ENCODE measurements around the gene LMNA. TPM values are rescaled to one million over a fixed set of nuclear protein-coding genes. Genes with fewer than 3 reads are reported as not detected.
"Not testable (repeated sequence)": the region's sequence is repeated elsewhere in the genome, so short reads cannot be mapped to it uniquely, and the experiment has no call there.

LMNA gene
- total RNA-seq, 1 experiment from 2014 or later, result 499 TPM

DNA sequence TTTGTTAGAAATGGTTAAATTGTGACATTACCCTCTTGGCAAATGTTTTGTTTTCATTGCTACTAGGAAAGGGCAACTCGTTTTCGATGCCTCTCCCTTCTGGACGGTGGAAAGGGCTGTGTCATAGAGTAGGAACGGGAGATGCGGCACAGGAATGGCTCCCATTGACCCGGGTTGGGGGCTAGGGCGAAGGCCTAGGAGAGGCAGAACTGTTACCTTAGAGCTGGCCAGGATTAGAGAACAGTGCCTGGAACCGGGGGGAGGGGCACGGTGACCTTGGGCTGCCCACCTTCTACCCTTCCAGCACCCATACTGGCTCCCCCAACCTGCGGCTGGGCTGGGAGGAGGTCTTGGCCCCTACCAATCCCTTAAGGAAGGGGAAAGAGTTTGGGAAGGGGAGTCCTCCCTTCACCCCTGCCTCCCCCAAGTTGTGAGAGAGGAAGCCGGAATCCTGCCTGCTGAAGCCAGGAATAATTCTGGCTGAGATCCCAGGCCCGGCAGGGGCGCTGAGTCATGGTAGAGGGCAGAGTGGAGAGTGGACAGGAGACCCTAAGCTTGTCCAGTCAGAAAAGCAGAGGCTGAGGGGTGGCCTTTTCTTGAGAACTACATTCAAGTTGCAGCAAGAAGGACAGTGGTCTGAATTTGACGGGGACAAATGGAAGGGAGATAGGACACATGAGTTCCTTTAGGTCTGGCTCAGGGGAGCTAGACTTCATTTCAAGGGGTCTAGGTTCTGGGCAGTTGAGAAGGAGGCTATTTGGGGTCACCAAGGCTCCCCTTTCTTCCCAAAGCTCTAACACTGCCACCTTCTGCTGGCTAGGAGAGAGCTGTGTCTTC, 8.2 kb downstream of the LMNA start:
- H3K4me1 Mint-ChIP-seq (ENCODE audit: low read depth, unreplicated experiment), result peaks cover 98% of the 10 kb centered on the region
- peaks cover 98% of the 10 kb centered on the region for H3K36me3 Mint-ChIP-seq (ENCODE audit: insufficient read depth, unreplicated experiment)
- no TSS peak for BruUV-seq (replicated peaks)
- H3K4me3 Mint-ChIP-seq (ENCODE audit: low read depth, unreplicated experiment), result peak overlapping the region; percentile 82
- TF ChIP-seq, protein P1, sequence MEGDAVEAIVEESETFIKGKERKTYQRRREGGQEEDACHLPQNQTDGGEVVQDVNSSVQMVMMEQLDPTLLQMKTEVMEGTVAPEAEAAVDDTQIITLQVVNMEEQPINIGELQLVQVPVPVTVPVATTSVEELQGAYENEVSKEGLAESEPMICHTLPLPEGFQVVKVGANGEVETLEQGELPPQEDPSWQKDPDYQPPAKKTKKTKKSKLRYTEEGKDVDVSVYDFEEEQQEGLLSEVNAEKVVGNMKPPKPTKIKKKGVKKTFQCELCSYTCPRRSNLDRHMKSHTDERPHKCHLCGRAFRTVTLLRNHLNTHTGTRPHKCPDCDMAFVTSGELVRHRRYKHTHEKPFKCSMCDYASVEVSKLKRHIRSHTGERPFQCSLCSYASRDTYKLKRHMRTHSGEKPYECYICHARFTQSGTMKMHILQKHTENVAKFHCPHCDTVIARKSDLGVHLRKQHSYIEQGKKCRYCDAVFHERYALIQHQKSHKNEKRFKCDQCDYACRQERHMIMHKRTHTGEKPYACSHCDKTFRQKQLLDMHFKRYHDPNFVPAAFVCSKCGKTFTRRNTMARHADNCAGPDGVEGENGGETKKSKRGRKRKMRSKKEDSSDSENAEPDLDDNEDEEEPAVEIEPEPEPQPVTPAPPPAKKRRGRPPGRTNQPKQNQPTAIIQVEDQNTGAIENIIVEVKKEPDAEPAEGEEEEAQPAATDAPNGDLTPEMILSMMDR (IDR thresholded peaks at IDR 0.05; ENCODE audit: unreplicated experiment), result no peak
- CTCF ChIA-PET, result interaction anchor here (0.9 to 11.1 kb wide), 4 partner anchors 8 to 103 kb away, joined by 3 to 356 read pairs (median 6); partner anchors contain the start of genes LMNA and PMF1
- no peaks in the 10 kb centered on the region for H3K27me3 Mint-ChIP-seq (ENCODE audit: unreplicated experiment)
- intact Hi-C loops (cut with micrococcal nuclease; ENCODE audit: unreplicated experiment), result no loop called here
- peak overlapping the region; percentile 99 for H3K27ac Mint-ChIP-seq (ENCODE audit: unreplicated experiment)
- DNase-seq, result peak; percentile 77
- H3K9me3 Mint-ChIP-seq (ENCODE audit: low read depth, unreplicated experiment), result no peaks in the 10 kb centered on the region

DNA sequence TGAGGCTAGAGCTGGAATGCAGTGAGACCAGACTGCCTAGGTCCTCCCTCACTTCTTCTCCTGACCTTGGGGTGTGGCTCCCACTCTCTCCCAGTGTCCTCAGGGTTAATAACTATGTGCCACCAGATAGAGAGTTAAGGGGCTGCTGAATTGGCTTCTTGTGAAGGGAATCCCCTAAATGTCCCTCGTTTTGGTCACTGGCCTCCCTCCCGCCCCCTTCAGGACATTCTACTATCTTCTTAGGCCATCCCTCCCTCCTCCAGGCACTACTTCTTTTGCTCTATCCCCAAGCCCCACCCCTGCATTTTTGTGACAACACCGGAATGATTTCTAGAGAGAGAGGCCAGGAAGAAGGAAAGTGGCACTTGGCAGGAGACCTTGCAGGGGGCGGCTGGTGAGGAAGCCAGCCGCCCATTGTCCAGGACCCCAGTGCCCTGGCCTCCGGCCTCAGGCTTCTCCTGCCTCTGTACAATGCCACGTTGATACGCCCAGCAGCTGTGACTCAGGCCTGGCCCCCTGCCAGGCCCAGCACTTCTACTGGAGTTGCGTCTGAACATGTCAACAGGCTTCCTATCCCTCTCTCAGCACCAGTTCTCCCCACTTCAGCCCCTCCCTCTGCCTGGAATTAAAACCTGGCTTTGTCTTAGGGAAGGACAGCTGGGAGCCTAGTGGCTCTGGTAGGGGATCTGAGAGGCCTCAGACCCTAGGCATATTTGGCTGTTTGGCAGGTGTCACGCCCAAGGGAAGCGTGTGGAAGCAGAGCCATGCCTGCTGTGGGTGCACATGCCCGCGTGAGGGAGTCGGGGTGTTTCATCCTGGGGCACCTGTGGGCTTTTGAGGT, 9.1 kb downstream of the LMNA start:
- peaks cover 97% of the 10 kb centered on the region for H3K4me1 Mint-ChIP-seq (ENCODE audit: low read depth, unreplicated experiment)
- intact Hi-C loops (cut with micrococcal nuclease; ENCODE audit: unreplicated experiment), result no loop called here
- TF ChIP-seq, protein P1 (IDR thresholded peaks at IDR 0.05; ENCODE audit: unreplicated experiment), result peak; percentile 18

DNA sequence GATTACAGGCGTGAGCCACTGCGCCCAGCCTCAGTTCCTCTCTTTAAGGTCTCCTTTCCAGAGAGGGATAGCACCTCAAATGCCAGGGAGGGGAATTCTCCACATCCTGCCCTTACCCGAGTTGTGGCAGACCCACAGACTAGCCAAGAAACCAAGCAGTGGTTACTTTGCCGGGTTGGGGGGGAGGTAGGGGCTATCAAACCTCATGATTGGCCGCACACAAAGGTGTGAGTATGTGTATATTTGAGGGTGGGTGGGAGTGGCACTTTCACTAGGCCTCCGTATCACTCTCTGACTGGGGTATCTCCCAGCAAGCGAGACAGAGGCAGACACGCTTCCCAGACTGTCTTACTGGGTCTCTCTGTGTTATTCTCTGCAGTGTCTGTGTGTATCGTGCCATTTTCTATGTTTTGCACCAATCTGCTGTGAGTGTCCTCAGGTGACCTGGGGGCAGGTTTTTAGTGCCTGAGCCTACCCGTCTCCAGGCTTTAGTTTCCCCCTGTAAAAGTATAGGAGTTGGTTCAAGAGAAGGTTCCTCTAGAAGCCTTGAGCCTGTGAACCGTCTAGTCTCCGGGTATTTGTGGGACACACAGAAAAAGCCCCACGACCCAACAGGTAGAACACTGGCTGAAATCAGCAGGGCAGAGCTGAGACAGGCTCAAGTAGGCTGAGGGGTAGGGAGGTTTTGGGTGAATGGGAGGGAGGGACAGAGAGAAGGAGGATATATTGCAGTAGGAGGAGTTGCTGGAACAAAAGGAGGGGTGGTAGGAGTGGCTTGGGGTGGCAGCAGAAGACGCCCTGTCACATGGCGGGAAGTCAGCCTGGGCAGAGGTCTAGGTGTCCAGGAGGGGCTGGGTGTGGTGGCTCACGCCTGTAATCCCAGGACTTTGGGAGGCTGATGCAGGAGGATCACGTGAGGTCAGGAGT, 10.3 kb downstream of the LMNA start:
- Mint-ChIP-seq H3K36me3 (ENCODE audit: insufficient read depth, unreplicated experiment) (peaks cover 98% of the 10 kb centered on the region), H3K4me1 (ENCODE audit: low read depth, unreplicated experiment) (peaks cover 97% of the 10 kb centered on the region)
- intact Hi-C loops (cut with micrococcal nuclease; ENCODE audit: unreplicated experiment), result no loop called here

More for the DNA sequence above, 9.1 kb downstream of the LMNA start:
- Mint-ChIP-seq H3K27me3 (ENCODE audit: unreplicated experiment) (no peaks in the 10 kb centered on the region), H3K9me3 (ENCODE audit: low read depth, unreplicated experiment) (no peaks in the 10 kb centered on the region), H3K27ac (ENCODE audit: unreplicated experiment) (peak overlapping the region; percentile 99), H3K4me3 (ENCODE audit: low read depth, unreplicated experiment) (peak overlapping the region; percentile 82), H3K36me3 (ENCODE audit: insufficient read depth, unreplicated experiment) (peaks cover 98% of the 10 kb centered on the region)
- CTCF ChIA-PET, result interaction anchor here (0.9 to 11.1 kb wide), 4 partner anchors 9 to 102 kb away, joined by 3 to 356 read pairs (median 6); partner anchors contain the start of genes LMNA and PMF1
- no TSS peak for BruUV-seq (replicated peaks)
- peak; percentile 97 for DNase-seq

DNA sequence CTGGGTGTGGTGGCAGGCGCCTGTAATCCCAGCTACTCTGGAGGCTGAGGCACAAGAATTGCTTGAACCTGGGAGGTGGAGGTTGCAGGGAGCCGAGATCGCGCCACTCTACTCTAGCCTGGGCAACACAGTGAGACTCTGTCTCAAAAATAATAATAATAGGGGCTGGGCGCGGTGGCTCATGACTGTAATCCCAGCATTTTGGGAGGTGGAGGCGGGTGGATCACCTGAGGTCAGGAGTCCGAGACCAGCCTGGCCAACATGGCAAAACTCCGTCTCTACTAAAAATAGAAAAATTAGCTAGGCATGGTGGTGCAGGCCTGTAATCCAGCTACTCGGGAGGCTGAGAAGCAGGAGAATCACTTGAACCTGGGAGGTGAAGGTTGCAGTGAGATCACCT, 11.0 kb downstream of the LMNA start:
- BruUV-seq (replicated peaks), result TSS peak; percentile 84
- CTCF ChIA-PET, result interaction anchor here (1.2 to 11.1 kb wide), 3 partner anchors 10 to 92 kb away, joined by 4 to 356 read pairs (median 15); partner anchors contain the start of gene LMNA
- Mint-ChIP-seq H3K36me3 (ENCODE audit: insufficient read depth, unreplicated experiment) (peaks cover 98% of the 10 kb centered on the region), H3K4me1 (ENCODE audit: low read depth, unreplicated experiment) (peaks cover 97% of the 10 kb centered on the region), H3K27ac (ENCODE audit: unreplicated experiment) (peak overlapping the region; percentile 99), H3K4me3 (ENCODE audit: low read depth, unreplicated experiment) (peak overlapping the region; percentile 82)
- H3K9me3 Mint-ChIP-seq (ENCODE audit: low read depth, unreplicated experiment); intact Hi-C loops (cut with micrococcal nuclease; ENCODE audit: unreplicated experiment); DNase-seq; H3K27me3 Mint-ChIP-seq (ENCODE audit: unreplicated experiment): not testable (repeated sequence)

More for the DNA sequence above, 10.3 kb downstream of the LMNA start:
- DNase-seq, result peak; percentile 78
- Mint-ChIP-seq H3K27ac (ENCODE audit: unreplicated experiment) (peak overlapping the region; percentile 99), H3K27me3 (ENCODE audit: unreplicated experiment) (no peaks in the 10 kb centered on the region), H3K4me3 (ENCODE audit: low read depth, unreplicated experiment) (peak overlapping the region; percentile 82), H3K9me3 (ENCODE audit: low read depth, unreplicated experiment) (no peaks in the 10 kb centered on the region)
- TF ChIP-seq, protein P1 (IDR thresholded peaks at IDR 0.05; ENCODE audit: unreplicated experiment), result no peak
- no TSS peak for BruUV-seq (replicated peaks)
- CTCF ChIA-PET, result interaction anchor here (1.2 to 11.1 kb wide), 3 partner anchors 9 to 93 kb away, joined by 4 to 356 read pairs (median 15); partner anchors contain the start of gene LMNA
